Heart right ventricle (tissue), 16 donors: ENCODE measurements around the gene RAB6C. TPM values are rescaled to one million over a fixed set of nuclear protein-coding genes. Genes with fewer than 3 reads are reported as not detected.
A peak's percentile ranks its signal among the peaks of the same experiment; 100 is the strongest.
"Not testable (repeated sequence)": the region's sequence is repeated elsewhere in the genome, so short reads cannot be mapped to it uniquely, and the experiment has no call there.

Experiments
- ATAC-seq, 8 donors: fragments of 200-7000 bp; cut with Tn5 transposase; one replicate each; pipeline ENCODE4 v1.9.1; 2020; ENCODE audit warnings: mild to moderate bottlenecking in 8 of 8, moderate library complexity in 8 of 8, moderate number of reproducible peaks in 1 of 8
- DNase-seq, 2 donors: peaks; one replicate each; pipeline ENCODE4 v3.0.0-alpha.2; 2020
- H3K27ac ChIP-seq, 10 donors: fragments of 200-600 bp; sonication (generic) in 2 of 10; one replicate each; pipeline versions ENCODE4 v1.5.0 to v1.8.0; 2020 to 2022; ENCODE audit warnings: mild to moderate bottlenecking in 3 of 10
- H3K27me3 ChIP-seq, 7 donors: fragments of 200-600 bp; one replicate each; pipeline ENCODE4 v1.8.0; 2021 to 2022; ENCODE audit warnings: mild to moderate bottlenecking in 2 of 7
- H3K36me3 ChIP-seq, 9 donors: fragments of 200-600 bp; sonication (generic) in 1 of 9; one replicate each; pipeline versions ENCODE4 v1.5.0 to v1.8.0; 2020 to 2022; ENCODE audit warnings: mild to moderate bottlenecking in 2 of 9
- H3K4me1 ChIP-seq, 9 donors: fragments of 200-600 bp; sonication (generic) in 1 of 9; one replicate each; pipeline versions ENCODE4 v1.5.0 to v1.8.0; 2020 to 2022; ENCODE audit warnings: mild to moderate bottlenecking in 4 of 9
- H3K4me3 ChIP-seq, 10 donors: fragments of 200-600 bp; sonication (generic) in 2 of 10; one replicate each; pipeline versions ENCODE4 v1.5.0 to v1.8.0; 2020 to 2022; ENCODE audit warnings: mild to moderate bottlenecking in 7 of 10, moderate library complexity in 2 of 10
- H3K9me3 ChIP-seq, 11 donors: fragments of 200-600 bp in 10 of 11; sonication (generic) in 2 of 11; one replicate each; pipeline versions ENCODE4 v1.5.0 to v1.8.0; 2013 to 2022; ENCODE audit warnings: mild to moderate bottlenecking in 2 of 11, control low read depth in 1 of 11, moderate library complexity in 1 of 11
- WGBS, 2 donors: extraction: QIAGEN DNeasy Blood & Tissue Kit; methylation state at CpG; one replicate each; pipeline ENCODE4 v1.1.7; 2013; ENCODE audit warnings: inconsistent platforms in 1 of 2; 5-methylcytosine and 5-hydroxymethylcytosine counted together
- intact Hi-C, 10 donors: fragments of 100-400 bp; cut with DNase I; formaldehyde crosslinking; loops; one replicate each; pipeline versions ENCODE4 v1.11.1 to v1.14.2; 2022
- polyA plus RNA-seq, 2 donors: library from polyadenylated mRNA; stranded (reverse); fragments of 200-250 nt; gene quantifications; one replicate each; pipeline ENCODE4 v1.2.3, GENCODE V29; 2013
- total RNA-seq, 10 donors: library from RNA; stranded (reverse); fragmentation: NEBNext Ultra II Directional in 3 of 10; extraction: Animal tissue kit (Norgen Biotek cat#: 25700) in 3 of 10; gene quantifications; one replicate each; pipeline versions ENCODE4 v1.2.1 to v1.2.4, GENCODE V29; 2021 to 2023
- TF ChIP-seq, protein P1 (sequence below), 9 donors: fragments of 200-600 bp; sonication (generic) in 2 of 9; IDR thresholded peaks; one replicate each; pipeline versions ENCODE4 v1.5.0 to v1.8.0; 2021 to 2022; ENCODE audit warnings: antibody characterized with exemption in 9 of 9, mild to moderate bottlenecking in 5 of 9, moderate library complexity in 1 of 9
- donor health status: Arrhythmogenic right ventricular cardiomyopathy.
- donor health status: ischemic (EF 13 %, LVEDD 7.1; RV severe dilation, severe dysfunction).
- donor health status: healthy with polysubstance abuse.
- donor health status: DM: no; HTN: yes; CAD: no.
- donor health status: DM: no; HTN: no; CAD: no.
- donor health status: ischemic (EF 25% LVEDD 6.9; RV normal size, moderate dysfunction).
- donor health status: ischemic (EF 25% LVEDD 5.7; RV mildly dilated, moderate dysfunction).
- donor health status: healthy.
- donor health status: DM: yes; HTN: yes; CAD: no.
- donor health status: Ischemic cardiomyopathy.
- donor health status: ischemic (EF 35%, LVEDD 5.7; RV mildly dilated, moderate dysfunction).
- donor health status: nonischemic (EF 11% LVEDD 7.7; RV severe dilation, severe dysfunction).
- donor health status: DM: yes; HTN: yes; CAD: no.
- donor health status: PGD.
- donor health status: ischemic (EF 29% LVEDD 5.4; RV normal size, mild dysfunction).
- donor health status: nonischemic (EF 23%, LVEDD 6.1; RV moderate dilation, normal function).

The RAB6C gene
- total and polyA plus RNA-seq, 12 donors = 0.06 to 0.24 (median 0.21) TPM; not detected in 6

DNA sequence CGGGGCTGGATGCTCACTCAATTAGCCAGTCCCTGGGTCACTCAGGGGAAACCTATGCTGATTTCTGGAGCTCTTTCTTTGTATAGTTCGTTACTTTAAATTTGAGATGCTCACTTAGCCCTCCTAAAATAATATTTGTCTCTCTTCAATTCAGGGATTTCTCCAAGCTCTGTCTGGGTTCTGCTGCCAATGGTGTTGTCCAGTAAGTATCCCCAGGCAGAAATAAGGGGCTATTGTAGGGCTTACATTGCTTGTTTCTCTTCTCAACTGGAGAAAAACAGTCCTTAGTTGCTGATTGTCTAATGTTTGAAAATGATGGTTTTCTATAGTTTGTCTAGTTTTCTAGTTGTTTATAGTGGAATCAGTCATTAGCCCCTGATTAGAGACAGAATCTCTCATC lies 5.0 kb downstream of the RAB6C start:
- Histone ChIP-seq H3K36me3 (no peaks in the 10 kb centered on the region), H3K27me3 (peaks cover 4 to 58% (median 22%) of the 10 kb centered on the region in 7 donors), H3K4me3 (no peak overlapping the region), H3K27ac (no peak overlapping the region), H3K4me1 (peaks cover 0 to 5% (median 0%) of the 10 kb centered on the region in 9 donors), H3K9me3 (no peaks in the 10 kb centered on the region)
- ATAC-seq = no peak
- WGBS, 2 donors = 84 to 86% methylated on average over 2 of the region's 2 CpGs
- TF ChIP-seq, protein P1, sequence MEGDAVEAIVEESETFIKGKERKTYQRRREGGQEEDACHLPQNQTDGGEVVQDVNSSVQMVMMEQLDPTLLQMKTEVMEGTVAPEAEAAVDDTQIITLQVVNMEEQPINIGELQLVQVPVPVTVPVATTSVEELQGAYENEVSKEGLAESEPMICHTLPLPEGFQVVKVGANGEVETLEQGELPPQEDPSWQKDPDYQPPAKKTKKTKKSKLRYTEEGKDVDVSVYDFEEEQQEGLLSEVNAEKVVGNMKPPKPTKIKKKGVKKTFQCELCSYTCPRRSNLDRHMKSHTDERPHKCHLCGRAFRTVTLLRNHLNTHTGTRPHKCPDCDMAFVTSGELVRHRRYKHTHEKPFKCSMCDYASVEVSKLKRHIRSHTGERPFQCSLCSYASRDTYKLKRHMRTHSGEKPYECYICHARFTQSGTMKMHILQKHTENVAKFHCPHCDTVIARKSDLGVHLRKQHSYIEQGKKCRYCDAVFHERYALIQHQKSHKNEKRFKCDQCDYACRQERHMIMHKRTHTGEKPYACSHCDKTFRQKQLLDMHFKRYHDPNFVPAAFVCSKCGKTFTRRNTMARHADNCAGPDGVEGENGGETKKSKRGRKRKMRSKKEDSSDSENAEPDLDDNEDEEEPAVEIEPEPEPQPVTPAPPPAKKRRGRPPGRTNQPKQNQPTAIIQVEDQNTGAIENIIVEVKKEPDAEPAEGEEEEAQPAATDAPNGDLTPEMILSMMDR (IDR thresholded peaks at IDR 0.05) = no peak
- DNase-seq = no peak
- intact Hi-C loops = no loop called here

DNA sequence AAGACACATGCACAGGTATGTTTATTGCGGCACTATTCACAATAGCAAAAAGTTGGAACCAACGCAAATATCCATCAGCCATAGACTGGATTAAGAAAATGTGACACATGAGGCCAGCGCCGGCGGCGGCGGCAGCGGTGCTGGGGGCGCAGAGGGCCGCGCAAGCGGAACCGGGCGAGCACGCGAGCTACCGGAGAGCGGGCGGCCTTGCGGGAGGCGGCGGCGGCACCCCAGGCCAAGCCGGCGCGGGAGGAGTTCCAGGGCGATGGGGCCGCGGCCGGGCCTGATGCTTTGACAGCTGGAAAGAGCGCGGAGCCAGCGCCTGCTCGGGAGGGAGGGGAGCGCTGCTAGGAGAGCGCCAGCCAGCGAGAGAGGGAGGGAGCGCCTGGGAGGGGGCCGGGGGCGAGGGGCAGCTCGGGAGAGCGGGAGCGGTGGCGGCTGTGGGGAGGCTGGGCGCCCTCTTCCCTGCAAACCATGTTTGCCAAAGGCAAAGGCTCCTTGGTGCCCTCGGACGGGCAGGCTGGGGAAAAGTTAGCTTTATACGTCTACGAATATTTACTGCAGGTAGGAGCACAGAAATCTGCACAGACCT lies 13.0 kb downstream of the RAB6C start:
- H3K4me3 ChIP-seq, H3K4me1 ChIP-seq, DNase-seq, H3K36me3 ChIP-seq, H3K27ac ChIP-seq, intact Hi-C loops, ATAC-seq, H3K9me3 ChIP-seq: not testable (repeated sequence)
- H3K27me3 ChIP-seq = peaks cover 0 to 51% (median 29%) of the 10 kb centered on the region in 7 donors
- 5 to 8% methylated on average over 14 to 35 of the region's 49 CpGs for WGBS, 2 donors

DNA sequence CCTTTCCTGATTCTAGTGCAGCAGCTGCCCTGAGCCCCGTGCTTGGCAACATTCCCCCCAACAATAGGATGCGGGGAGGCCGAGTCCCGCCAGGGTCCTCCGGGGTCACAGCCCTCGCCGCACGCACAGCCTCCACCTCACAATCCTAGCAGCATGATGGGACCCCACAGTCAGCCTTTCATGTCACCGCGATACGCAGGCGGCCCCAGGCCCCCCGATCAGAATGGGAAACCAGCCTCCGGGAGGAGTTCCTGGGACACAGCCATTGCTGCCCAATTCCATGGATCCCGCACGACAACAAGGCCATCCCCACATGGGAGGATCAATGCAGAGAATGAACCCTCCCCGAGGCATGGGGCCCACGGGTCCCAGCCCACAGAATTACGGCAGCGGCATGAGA lies 13.7 kb downstream of the RAB6C start:
- WGBS, 2 donors = 29 to 35% methylated on average over 20 of the region's 20 CpGs
- ATAC-seq, H3K27ac ChIP-seq, DNase-seq, intact Hi-C loops, H3K9me3 ChIP-seq, H3K4me1 ChIP-seq, H3K4me3 ChIP-seq, H3K36me3 ChIP-seq: not testable (repeated sequence)
- H3K27me3 ChIP-seq = peaks cover 0 to 57% (median 29%) of the 10 kb centered on the region in 7 donors

DNA sequence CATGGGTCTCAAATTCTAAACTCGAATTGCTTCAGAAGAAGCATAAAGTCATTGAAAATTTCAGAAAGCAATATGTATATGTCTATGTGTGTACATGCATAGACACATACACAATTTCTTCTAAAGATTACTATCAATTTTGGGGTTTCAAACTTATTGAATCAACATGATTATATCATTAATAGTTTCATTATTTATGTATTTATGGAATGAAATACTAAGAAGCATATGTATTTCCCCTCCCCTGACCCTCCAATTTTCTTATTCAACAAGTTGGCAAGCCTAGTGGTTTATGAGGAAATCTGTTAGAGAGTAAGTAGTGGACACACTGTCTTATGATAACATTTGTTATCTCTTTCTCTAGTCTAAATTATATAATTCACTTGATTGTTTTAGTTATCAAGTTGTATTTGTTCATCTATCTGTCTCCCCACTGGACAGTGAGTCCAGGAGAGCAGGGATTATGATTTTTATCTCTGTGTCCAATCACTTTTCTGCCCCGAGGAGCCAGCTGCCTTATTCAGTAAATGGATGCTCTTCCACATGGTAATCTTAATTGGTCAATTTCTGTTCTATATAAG lies 17.3 kb downstream of the RAB6C start:
- ATAC-seq, intact Hi-C loops: not testable (repeated sequence)
- WGBS, 2 donors = 55 to 56% methylated on average over 2 of the region's 2 CpGs

DNA sequence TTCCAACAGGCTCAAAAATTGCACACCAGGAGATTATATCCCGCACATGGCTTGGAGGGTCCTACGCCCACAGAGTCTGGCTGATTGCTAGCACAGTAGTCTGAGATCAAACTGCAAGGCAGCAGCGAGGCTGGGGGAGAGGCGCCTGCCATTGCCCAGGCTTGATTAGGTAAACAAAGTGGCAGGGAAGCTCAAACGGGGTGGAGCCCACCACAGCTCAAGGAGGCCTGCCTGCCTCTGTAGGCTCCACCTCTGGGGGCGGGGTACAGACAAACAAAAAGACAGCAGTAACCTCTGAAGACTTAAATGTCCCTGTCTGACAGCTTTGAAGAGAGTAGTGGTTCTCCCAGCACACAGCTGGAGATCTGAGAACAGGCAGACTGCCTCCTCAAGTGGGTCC lies 19.3 kb downstream of the RAB6C start:
- H3K4me3 ChIP-seq, intact Hi-C loops, H3K27ac ChIP-seq, H3K4me1 ChIP-seq, ATAC-seq, DNase-seq, H3K36me3 ChIP-seq: not testable (repeated sequence)
- WGBS, 2 donors = 74 to 83% methylated on average over 6 of the region's 6 CpGs
- H3K9me3 ChIP-seq = peaks cover 0 to 14% (median 0%) of the 10 kb centered on the region in 11 donors
- H3K27me3 ChIP-seq = peaks cover 0 to 24% (median 6%) of the 10 kb centered on the region in 7 donors

More for the DNA sequence above, 17.3 kb downstream of the RAB6C start:
- not testable (repeated sequence) for H3K4me3 ChIP-seq, H3K4me1 ChIP-seq, DNase-seq, H3K36me3 ChIP-seq, H3K27ac ChIP-seq
- peaks cover 0 to 14% (median 0%) of the 10 kb centered on the region in 11 donors for H3K9me3 ChIP-seq
- H3K27me3 ChIP-seq = peaks cover 0 to 34% (median 12%) of the 10 kb centered on the region in 7 donors

DNA sequence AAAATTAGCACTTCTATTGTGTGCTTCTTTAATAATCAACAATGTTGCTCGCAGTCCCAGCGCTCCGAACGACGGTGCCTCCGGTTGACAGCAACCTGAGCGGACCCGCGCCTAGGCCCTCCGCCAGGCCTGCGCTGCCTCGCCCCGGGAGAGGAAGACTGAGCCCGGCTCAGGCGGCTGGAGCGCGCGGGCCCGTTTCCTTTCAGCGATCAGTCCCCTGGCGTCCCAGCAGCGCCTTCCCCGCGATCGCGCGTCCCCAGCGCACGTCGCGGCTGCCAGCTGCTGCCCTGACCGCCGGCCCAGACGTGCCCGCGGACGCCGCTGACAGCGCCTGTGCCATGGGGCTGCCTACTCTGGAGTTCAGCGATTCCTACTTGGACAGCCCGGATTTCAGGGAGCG lies 26.4 kb downstream of the RAB6C start:
- H3K9me3 ChIP-seq, intact Hi-C loops, H3K27ac ChIP-seq, H3K4me1 ChIP-seq, H3K4me3 ChIP-seq, H3K36me3 ChIP-seq: not testable (repeated sequence)
- WGBS, 2 donors = 4 to 8% methylated on average over 39 of the region's 42 CpGs
- peaks cover 0 to 39% (median 14%) of the 10 kb centered on the region in 7 donors for H3K27me3 ChIP-seq
- ATAC-seq (peak in 4 of 8 donors; percentile 37 to 76 (median 46)), DNase-seq (peak in 1 of 2 donors; percentile 13)

DNA sequence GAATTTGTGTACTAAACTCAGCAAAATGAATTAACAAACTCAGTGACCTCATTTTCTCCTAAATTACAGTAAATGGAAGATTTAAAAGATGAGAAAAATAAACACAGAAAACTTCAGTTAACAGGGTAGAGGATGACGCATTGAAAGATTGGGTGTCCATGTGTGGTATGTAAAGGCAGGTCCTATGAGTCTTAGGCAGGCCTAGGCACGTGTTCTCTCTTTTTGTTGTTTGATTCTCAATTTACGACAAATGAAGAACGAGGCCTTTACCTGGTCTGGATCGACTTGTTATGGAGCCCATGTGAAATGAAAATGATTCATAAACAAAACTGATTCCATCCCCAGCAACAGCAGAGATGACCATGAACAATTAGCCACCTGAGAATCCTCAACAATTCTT lies 37.2 kb downstream of the RAB6C start:
- intact Hi-C loops, H3K27me3 ChIP-seq, H3K36me3 ChIP-seq, H3K27ac ChIP-seq, H3K4me1 ChIP-seq, ATAC-seq, H3K4me3 ChIP-seq, DNase-seq: not testable (repeated sequence)
- 55 to 90% methylated on average over 5 of the region's 5 CpGs for WGBS, 2 donors
- H3K9me3 ChIP-seq = peaks cover 0 to 19% (median 0%) of the 10 kb centered on the region in 11 donors
